Ramos (cell line): ENCODE measurements around the gene COL11A2.

Experiments
- in situ Hi-C: fragments of 300-500 bp; cut with MboI; formaldehyde crosslinking; loops from one replicate; pipeline ENCODE4 v1.14.3; 2022; ENCODE audit warnings: low sequenced_read_pairs; ENCODE audit not compliant: unreplicated experiment

The COL11A2 gene

DNA sequence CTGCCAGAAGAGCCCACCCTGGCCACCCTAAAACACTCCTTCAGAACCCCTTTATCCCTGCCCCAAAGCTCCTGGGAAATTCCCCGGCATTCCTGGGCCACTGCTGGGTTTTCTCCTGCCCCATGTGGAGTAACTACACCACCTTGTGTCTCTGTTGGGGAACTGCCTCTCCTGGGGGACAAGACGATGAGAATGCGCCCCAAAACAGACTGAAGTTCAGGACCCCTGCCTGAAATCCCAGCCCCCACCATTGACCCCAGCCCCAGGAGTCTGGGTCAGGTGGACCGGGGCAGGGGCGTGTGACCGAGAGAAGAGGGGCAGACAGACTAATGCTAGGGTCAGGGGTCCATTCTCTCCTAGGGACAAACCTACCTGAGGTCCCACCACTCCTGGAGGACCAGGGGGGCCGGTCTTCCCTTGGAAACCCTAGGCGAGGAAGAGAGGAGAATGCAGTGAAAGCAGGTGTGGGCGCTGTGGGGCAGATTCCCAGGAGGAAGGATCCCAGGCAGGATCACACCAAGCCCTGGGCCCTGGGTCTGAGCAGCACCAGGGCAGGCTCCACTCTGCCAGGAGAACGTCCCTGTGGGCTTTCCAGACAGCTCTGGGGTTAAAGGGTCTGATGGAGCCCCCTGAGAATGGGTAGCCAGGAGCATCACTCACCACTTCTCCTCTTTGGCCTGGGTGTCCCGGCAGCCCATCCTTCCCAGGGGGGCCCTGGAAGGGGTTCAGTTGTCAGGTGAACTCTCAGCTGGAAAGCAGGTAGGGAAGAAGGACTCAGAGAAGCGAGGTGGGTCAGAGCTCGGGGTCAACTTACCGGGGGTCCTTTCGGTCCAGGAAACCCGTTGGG, 19.4 kb downstream of the COL11A2 start:
- in situ Hi-C loops = no loop called here

- in situ Hi-C loops = no loop called here
Measured at GRCh38 chr6:33171880-33172687, 20.2 kb downstream of the COL11A2 start.

DNA sequence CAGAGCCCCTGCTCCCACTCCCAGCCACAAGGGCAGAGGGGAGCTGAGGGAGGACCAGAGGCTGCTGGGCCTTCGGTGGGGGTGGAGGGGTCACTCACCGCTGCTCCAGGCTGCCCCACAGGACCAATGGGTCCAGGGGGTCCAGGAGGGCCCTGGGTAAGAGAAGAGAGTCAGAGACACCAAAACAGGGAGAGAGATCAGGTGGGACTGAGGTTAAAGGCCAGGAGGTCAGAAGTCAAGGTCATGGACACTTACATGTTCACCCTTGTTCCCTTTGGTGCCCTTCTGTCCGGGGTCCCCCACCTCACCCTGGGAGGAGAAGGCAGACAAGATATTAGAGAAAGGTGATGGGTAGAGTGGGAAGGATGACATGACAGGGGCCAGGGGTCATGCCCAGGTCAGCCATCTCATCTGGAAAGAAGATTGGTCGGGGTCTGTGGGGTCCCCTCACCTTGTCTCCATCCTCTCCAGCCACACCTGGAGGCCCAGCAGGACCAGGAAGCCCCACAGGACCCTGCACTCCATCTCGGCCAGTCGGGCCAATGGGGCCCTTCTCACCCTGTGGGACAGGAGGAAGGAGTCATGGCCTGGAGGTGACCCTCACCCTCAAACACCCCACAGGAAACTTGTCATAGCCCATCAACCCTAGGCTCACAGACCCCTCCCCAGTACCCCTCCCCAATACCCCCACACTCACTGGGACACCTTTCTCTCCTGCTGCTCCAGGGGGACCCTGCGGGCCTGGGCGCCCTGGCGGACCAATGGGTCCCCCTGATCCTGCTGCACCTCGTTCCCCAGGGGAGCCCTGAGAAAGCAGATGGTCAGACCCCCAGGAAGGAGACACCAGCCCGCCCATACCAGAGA, 21.0 kb downstream of the COL11A2 start:
- in situ Hi-C loops = no loop called here

DNA sequence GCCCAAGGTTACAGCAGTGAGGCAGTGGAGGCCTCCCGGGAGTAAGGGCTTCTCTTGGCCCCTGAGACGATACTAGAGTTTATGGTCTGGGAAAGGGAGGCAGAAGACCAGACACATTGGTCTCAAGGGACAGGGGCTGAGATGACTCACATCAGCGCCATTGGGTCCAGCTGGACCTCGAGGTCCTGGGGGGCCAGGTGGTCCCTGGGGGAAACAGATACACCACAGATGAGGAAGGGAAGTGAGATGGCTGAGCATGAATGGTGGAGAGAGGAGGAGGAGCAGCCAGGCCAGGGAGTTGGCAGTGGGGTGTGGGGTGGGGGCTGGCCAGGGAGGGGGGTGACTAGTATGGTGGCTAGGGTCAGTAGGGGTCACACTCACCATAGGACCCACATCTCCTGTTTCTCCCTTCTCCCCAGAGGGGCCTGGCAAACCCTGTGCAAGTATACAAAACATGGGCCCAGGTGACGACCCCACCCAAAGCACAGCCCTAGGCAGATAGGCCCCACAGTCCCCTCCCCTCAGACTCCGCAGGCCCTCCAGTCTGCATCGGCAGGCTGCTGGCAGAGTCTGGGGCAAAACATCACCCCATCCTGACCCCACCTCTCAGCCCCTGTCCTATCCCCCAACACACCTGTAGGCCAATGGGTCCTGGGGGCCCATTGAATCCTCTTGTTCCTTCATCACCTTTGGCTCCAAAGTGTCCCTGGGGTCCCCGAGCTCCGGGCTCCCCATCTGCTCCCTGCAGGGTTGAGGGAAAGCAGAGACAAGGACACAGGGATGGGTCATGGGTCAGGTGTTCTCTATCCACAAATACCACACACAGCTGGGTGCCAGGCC, 21.9 kb downstream of the COL11A2 start:
- in situ Hi-C loops = no loop called here

- in situ Hi-C loops = no loop called here
Measured at GRCh38 chr6:33169291-33170175, 22.7 kb downstream of the COL11A2 start.

- in situ Hi-C loops = no loop called here
Measured at GRCh38 chr6:33168639-33169038, 23.6 kb downstream of the COL11A2 start.

DNA sequence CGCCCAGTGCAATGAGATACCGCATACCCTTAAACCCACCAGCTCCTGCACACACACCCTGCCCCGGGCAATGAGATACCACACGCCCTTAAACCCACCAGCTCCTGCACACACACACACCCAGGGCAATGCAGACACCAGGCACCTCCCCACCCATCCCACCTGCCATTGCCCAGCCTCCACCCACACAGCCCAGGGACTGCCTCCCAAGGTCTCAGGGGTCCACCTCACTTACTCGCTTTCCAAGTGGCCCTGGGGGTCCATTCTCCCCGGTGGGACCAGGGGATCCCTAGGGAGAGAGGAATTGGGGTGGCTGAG, 24.0 kb downstream of the COL11A2 start:
- in situ Hi-C loops = no loop called here

DNA sequence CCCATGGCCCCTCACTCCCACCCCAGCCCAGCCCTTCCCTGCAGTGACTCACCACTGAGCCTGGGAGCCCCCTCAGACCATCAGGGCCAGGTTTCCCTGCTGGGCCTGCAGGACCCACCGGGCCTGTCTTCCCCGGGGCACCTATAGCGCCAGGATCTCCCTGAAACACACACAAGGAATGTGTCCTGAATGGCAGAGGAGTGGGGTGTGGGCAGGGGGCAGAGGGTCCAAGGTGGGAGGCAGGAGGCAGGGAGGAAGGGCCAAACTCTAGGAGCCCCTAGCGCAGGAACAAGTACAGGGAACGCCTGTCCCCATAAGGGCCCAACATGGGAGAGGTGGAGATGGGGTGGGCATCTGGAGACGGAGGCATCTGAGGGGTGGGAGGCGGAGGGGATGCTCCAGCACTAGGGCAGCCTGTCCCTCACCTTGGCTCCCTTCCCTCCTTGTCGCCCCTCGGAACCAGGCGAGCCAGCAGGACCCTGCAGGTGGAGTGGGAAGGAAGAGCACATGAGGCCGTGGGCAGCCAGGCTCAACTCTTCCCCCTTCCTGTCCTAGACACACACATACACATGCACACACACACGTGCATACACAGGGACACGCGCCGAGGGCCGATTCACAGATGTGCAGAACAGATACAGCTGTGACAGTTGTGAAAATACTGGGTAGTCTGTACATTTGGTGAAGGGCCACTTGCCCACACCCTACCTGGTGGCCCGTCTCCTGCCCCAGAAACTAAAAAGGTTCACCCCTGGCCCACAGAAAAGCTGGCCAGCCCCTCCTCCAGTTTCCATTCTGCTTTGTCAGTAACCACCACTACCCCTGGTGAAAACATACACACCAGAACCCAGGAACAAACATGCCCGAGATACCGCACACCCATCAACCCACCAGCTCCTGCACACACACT, 24.6 kb downstream of the COL11A2 start:
- in situ Hi-C loops = no loop called here

- in situ Hi-C loops = no loop called here
Measured at GRCh38 chr6:33166811-33167210, 25.5 kb downstream of the COL11A2 start.

DNA sequence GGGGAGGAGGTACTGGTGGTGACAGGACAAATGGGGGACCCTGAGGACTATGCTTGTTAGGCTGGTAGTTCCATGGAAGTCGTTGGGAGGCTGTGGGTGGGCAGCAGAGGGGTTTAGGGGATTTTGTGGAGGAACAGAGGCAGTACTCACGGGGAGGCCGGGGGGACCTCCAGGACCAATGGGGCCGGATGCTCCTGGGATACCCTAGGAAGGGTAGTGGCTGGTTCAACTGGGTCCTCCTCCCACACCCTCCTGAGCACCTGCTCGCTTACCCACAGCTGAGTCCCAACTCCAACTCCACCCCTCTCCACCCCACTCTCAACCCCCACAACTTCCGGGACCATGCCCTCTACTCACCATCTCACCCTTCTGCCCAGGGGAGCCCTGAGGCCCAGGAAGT, 25.9 kb downstream of the COL11A2 start:
- in situ Hi-C loops = no loop called here

GRCh38 chr6:33165581-33166258, 26.5 kb downstream of the COL11A2 start:
- in situ Hi-C loops = no loop called here

GRCh38 chr6:33164665-33165373, 27.4 kb downstream of the COL11A2 start:
- in situ Hi-C loops = no loop called here

DNA sequence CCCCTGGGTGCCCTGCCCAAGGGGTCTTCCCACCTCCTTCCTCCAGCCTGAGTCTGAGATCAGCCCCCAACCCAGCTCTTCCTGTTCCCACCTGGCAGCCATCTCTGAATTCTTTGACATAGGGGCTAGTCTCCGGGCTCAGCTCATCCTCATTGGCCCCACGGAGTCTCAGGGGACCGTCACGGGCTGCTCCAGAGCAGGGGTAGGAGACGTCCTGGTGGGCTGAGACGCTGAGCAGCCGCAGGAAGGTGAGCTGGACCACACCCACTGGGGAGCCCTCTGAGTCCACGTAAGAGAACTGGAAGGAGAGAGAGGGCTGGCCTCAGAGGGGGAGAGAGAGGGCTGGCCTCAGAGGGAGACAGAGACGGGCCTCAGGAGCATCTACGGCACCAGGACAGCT, 28.1 kb downstream of the COL11A2 start:
- in situ Hi-C loops = no loop called here

DNA sequence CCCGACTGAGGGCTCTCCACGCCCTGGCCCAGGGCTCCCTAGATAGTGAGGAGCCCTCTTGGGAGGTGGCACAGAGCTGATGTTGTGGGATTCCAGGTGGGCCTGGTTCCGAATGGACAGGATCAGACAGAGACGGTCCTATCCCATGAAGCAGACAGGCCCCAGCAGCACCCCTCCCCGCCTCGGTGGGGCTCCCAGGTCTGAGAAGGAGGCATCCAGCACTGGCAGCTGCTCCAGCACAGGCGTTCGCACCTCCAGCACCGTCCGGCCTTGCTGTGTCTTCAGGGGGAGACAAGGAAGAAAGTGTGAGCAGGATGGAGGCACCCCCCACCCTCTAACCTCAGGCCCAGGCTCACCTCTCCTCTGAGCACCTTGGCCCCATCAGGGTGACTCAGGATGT, 28.7 kb downstream of the COL11A2 start:
- in situ Hi-C loops = no loop called here

DNA sequence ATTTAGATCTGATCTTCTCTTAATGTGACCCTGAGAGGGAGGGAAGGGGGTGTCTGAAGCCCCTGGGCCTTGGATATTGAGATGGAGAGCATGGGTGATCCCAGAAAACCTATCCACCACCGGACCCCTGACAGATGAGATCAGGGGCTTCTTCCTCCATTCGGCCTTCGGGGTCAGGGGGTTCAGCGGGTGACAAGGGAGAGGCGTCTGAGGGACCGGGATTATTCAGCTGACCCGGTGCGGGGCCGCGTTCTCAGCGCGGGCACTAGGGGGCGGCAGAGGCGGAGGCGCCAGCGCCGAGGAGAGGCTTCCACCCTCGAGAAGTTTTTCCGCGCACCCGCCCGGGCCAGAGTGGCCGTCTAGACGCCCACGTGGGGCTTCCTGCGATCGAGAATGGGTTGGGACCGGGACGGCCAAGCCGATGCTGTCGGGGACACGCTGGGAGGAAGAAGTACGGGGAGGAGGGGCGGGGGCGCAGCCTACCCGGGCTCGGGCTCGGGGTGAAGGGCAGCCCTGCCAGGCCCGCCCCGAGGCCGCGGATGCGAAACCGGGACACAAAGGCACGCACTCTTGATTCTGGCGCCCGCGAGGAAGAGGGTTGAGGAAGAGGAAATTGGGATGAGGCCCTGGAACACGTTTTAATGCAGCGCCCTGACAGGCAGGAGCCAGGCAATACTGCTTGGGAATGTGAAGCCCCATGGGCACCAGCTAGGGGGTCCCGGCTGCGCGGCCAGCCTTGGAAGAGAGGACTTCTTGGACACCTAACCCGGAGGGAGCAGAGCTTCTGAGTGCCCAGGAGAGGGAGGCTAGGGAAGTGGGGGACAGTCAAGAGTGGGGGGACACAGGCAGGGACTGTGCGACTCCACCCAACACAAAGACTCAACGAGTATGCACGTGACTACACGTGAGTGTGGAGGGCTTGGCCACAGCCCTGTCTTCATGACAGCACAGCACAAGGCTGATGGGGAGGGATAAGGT, 30.6 kb downstream of the COL11A2 start:
- in situ Hi-C loops = no loop called here
